Uterus (tissue), 4 donors: ENCODE measurements around the gene XYLT1. TPM values are rescaled to one million over a fixed set of nuclear protein-coding genes. Genes with fewer than 3 reads are reported as not detected.

Source experiments
- DNase-seq, 2 donors: peaks; one replicate each; pipeline ENCODE4 v3.0.0-alpha.2; 2019 to 2020
- H3K27ac ChIP-seq, 2 donors: fragments of 200-600 bp; sonication (generic); 1 replicate in 1 of 2; 2 replicates in 1 of 2; pipeline ENCODE4 v1.5.1; 2016 to 2018
- H3K27me3 ChIP-seq, 2 donors: fragments of 200-600 bp; sonication (generic); one replicate each; pipeline ENCODE4 v1.5.1; 2018 to 2019; ENCODE audit warnings: control low read depth in 1 of 2
- H3K36me3 ChIP-seq, 2 donors: fragments of 200-600 bp; sonication (generic); one replicate each; pipeline ENCODE4 v1.5.1; 2019; ENCODE audit warnings: control low read depth in 1 of 2
- H3K4me1 ChIP-seq, 2 donors: fragments of 200-600 bp; sonication (generic); one replicate each; pipeline ENCODE4 v1.5.1; 2018 to 2019; ENCODE audit warnings: control low read depth in 1 of 2
- H3K4me3 ChIP-seq, 2 donors: fragments of 200-600 bp; sonication (generic); 1 replicate in 1 of 2; 2 replicates in 1 of 2; pipeline ENCODE4 v1.5.1; 2018 to 2019; ENCODE audit warnings: mild to moderate bottlenecking in 1 of 2
- H3K9me3 ChIP-seq, 2 donors: fragments of 200-600 bp; sonication (generic); one replicate each; pipeline ENCODE4 v1.5.1; 2019; ENCODE audit warnings: control low read depth in 1 of 2
- POLR2A ChIP-seq, 2 donors: fragments of 450-650 bp; IDR thresholded peaks; one replicate each; pipeline ENCODE4 v1.6.1; 2016; ENCODE audit warnings: antibody characterized with exemption in 2 of 2, mild to moderate bottlenecking in 1 of 2, moderate library complexity in 1 of 2
- intact Hi-C: fragments of 100-400 bp; cut with DNase I; formaldehyde crosslinking; loops from one replicate; pipeline ENCODE4 v1.15.1; 2023; ENCODE audit warnings: low total_unique reads
- total RNA-seq, 4 donors: library from RNA; depleted of rRNA in 3 of 4; stranded (reverse); fragments of >200 nt in 3 of 4; gene quantifications; one replicate each; pipeline versions ENCODE4 v1.1.0 to v1.2.4, GENCODE V29; 2014 to 2023
- TF ChIP-seq, protein P1 (sequence below), 4 experiments: fragments of 200-600 bp in 2 of 4; fragments of 450-650 bp in 2 of 4; sonication (generic) in 2 of 4; IDR thresholded peaks; one replicate each; pipeline ENCODE4 v1.5.1; 2016 to 2019; ENCODE audit warnings: antibody characterized with exemption in 4 of 4, mild to moderate bottlenecking in 2 of 4, moderate library complexity in 1 of 4
- donor health status: DM: yes; HTN: yes; CAD: no.

The XYLT1 gene
- total RNA-seq, 4 donors from 2014 or later: 1.5 to 42.2 (median 15.7) TPM

DNA sequence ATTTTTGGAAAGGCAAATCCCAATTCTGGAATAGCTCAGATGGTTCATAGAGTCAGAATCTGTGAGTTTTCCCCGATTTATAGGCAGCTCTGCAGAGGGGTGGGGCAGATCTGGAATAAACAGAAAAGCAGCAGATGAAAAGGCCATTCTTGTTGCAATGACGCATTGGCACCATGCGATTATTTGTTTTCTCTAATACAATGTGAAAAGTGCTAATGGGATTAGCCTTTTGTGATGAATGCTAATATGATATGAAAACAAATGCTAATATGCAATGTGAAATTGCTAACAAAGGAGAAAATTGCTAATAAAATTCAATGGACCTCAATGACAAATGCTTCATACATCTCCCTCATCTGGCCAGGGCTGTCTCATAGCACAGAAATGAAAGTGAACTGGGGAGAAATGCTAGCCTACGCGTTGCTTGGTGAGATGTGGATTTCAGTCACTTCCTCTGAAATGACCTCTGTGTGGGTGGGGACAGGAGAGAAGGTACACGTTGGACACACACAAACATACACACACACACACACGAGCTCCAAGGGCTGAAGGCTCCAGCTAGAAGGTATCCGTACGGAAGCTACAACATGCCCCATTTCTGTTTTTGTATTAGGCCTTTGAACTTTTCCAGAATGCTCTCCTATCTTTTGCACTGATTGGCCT, 394.5 kb downstream of the XYLT1 start:
- no peaks in the 10 kb centered on the region for H3K4me1 ChIP-seq
- no peaks in the 10 kb centered on the region for H3K36me3 ChIP-seq
- intact Hi-C loops: no loop called here
- DNase-seq: no peak
- no peaks in the 10 kb centered on the region for H3K27me3 ChIP-seq
- H3K27ac ChIP-seq: no peak overlapping the region
- TF ChIP-seq, protein P1, sequence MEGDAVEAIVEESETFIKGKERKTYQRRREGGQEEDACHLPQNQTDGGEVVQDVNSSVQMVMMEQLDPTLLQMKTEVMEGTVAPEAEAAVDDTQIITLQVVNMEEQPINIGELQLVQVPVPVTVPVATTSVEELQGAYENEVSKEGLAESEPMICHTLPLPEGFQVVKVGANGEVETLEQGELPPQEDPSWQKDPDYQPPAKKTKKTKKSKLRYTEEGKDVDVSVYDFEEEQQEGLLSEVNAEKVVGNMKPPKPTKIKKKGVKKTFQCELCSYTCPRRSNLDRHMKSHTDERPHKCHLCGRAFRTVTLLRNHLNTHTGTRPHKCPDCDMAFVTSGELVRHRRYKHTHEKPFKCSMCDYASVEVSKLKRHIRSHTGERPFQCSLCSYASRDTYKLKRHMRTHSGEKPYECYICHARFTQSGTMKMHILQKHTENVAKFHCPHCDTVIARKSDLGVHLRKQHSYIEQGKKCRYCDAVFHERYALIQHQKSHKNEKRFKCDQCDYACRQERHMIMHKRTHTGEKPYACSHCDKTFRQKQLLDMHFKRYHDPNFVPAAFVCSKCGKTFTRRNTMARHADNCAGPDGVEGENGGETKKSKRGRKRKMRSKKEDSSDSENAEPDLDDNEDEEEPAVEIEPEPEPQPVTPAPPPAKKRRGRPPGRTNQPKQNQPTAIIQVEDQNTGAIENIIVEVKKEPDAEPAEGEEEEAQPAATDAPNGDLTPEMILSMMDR (IDR thresholded peaks at IDR 0.05): no peak
- no peak for TF ChIP-seq POLR2A (IDR thresholded peaks at IDR 0.05)
- H3K9me3 ChIP-seq: no peaks in the 10 kb centered on the region
- H3K4me3 ChIP-seq: no peak overlapping the region

DNA sequence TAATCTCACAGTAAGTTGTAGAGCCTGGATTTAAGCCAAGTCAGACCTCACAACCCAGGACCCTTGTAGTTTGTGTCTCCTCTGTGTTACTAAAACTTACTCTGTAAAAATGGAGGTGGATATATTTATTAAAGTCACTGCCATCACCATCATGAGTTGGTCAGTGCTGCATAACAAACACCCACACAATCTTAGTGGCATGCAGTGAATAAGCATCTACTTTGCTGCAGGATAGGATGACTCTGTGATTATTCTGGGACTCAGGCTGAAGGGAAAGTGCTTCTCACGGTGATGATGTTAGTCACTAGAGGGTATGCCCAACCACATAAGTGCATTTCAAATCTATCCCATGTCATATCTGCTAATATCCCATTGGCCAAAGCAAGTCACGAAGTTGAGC, 398.7 kb downstream of the XYLT1 start:
- Histone ChIP-seq H3K27ac (no peak overlapping the region), H3K27me3 (no peaks in the 10 kb centered on the region), H3K4me1 (no peaks in the 10 kb centered on the region), H3K9me3 (no peaks in the 10 kb centered on the region), H3K4me3 (no peak overlapping the region), H3K36me3 (no peaks in the 10 kb centered on the region)
- intact Hi-C loops: no loop called here
- DNase-seq: no peak
- no peak for TF ChIP-seq POLR2A (IDR thresholded peaks at IDR 0.05)
- TF ChIP-seq, protein P1 (IDR thresholded peaks at IDR 0.05): no peak

DNA sequence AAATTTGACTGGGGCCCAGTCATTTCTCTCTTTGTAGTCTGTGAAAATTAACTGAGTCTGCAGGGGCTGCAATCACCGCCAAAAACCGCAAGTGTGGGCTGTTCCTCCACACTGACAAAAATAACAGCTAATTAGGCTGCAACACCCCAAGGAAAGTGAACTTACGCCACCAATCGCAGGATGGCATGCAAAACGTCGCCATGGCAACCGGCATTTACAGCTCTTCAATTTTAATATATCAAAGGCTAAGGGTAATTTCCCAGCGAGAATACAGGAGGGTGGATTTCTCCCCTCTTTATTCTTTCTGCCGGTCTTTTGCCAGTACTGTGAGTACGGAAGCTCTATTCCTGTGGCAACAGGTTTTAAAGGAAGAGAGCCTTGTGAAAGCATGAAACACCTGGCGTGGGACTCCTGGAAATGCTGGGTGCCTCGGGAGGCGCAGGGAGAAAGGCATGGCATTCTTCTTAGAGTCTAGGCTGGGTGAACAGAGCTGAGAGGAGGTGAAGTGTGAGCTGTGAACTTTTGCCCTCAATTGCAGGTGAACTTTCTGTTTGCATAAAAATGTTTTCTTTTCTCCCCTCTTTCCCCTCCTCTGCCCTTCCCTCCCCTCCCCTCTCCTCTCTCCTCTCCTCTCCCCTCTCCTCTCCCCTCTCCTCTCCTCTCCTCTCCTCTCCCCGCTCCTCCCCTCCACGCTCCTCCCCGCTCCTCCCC, 399.7 kb downstream of the XYLT1 start:
- Histone ChIP-seq H3K27ac (no peak overlapping the region), H3K27me3 (no peaks in the 10 kb centered on the region), H3K9me3 (no peaks in the 10 kb centered on the region), H3K4me1 (no peaks in the 10 kb centered on the region), H3K36me3 (no peaks in the 10 kb centered on the region), H3K4me3 (no peak overlapping the region)
- intact Hi-C loops: no loop called here
- peak; percentile 30 for DNase-seq
- TF ChIP-seq POLR2A (IDR thresholded peaks at IDR 0.05): no peak
- TF ChIP-seq, protein P1 (IDR thresholded peaks at IDR 0.05): no peak

DNA sequence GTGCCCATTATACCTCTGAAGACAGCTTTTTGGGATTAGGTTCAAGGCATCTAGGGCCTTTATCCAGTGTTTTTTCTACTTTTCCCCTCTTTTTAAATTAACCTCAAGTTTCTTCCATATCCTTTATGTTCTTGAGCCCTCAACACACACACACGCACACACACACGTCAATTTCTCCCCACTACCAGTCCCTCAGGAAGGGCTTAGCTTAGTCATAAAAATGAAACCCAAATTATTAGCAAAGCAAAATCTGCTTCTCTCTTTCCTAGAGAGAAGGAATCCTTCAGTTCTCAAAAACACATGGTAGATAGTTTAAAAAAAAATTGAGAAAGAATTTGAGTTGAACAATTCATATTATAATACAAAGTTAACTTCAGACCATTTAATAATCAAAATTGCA, 401.1 kb downstream of the XYLT1 start:
- no peaks in the 10 kb centered on the region for H3K9me3 ChIP-seq
- no peaks in the 10 kb centered on the region for H3K36me3 ChIP-seq
- no peaks in the 10 kb centered on the region for H3K27me3 ChIP-seq
- no peak overlapping the region for H3K27ac ChIP-seq
- intact Hi-C loops: no loop called here
- no peaks in the 10 kb centered on the region for H3K4me1 ChIP-seq
- TF ChIP-seq, protein P1 (IDR thresholded peaks at IDR 0.05): no peak
- TF ChIP-seq POLR2A (IDR thresholded peaks at IDR 0.05): no peak
- DNase-seq: no peak
- H3K4me3 ChIP-seq: no peak overlapping the region

DNA sequence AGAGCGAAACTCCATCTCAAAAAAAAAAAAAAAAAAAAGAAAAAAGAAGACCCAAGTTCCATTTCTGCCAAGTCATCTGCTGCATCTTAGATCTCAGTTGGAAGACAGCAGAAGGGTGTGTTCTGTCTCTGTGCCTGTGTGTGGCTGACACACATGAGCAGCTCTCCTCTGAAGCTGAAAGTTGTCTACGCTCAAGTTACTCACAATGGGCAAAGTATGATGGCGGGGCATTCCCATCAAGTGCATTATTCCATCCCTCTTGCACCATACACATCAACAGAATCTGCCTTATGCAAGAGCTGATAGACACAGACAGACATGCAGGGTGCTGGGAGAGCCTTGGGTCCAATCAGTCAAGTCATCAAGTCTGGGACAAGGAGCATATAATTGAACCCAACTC, 402.2 kb downstream of the XYLT1 start:
- no peaks in the 10 kb centered on the region for H3K36me3 ChIP-seq
- H3K9me3 ChIP-seq: no peaks in the 10 kb centered on the region
- TF ChIP-seq POLR2A (IDR thresholded peaks at IDR 0.05): no peak
- TF ChIP-seq, protein P1 (IDR thresholded peaks at IDR 0.05): no peak
- intact Hi-C loops: no loop called here
- H3K27ac ChIP-seq: no peak overlapping the region
- H3K4me3 ChIP-seq: no peak overlapping the region
- H3K27me3 ChIP-seq: no peaks in the 10 kb centered on the region
- H3K4me1 ChIP-seq: no peaks in the 10 kb centered on the region
- DNase-seq: no peak
